ENCODE results near the gene CASP1.

CASP1 gene

DNA sequence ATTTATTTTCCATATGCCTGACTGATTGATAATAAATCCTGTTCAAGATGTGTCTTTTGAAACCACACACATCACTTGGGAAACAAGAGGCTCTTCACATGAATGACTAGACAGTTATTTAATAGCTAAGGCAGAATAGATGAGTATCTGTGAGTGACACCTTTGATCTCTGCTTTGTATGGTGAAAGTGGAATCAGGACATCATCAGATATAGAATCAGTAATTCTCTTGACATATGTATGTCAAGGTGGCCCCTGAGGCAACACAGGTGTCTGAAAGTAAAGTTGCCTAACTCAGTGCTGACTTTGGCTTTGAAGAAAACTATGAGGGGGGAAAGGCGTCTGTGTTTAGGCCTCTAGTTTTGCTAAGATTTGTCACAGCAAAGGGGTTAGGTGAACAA lies 55.1 kb downstream of the CASP1 start:
- no peak for DNase-seq
